HUES6 (cell line): ENCODE results near the gene CERK.

Experiments used
- H3K27ac ChIP-seq: 2 replicates; pipeline ENCODE4 v1.7.0; 2013; ENCODE audit warnings: low read depth, mild to moderate bottlenecking, low read length, inconsistent platforms
- H3K27me3 ChIP-seq: 2 replicates; pipeline ENCODE4 v1.6.1; 2013; ENCODE audit warnings: low read length; ENCODE audit not compliant: control insufficient read depth, insufficient read depth
- H3K36me3 ChIP-seq: 2 replicates; pipeline ENCODE4 v1.6.1; 2013; ENCODE audit warnings: low read length; ENCODE audit not compliant: control insufficient read depth, insufficient read depth
- H3K4me1 ChIP-seq: 2 replicates; pipeline ENCODE4 v1.6.1; 2013; ENCODE audit warnings: low read length; ENCODE audit not compliant: control insufficient read depth, insufficient read depth
- H3K4me3 ChIP-seq: 2 replicates; pipeline ENCODE4 v1.5.1; 2013; ENCODE audit warnings: low read depth, low read length
- H3K9ac ChIP-seq: one replicate; pipeline ENCODE4 v1.6.1; 2013; ENCODE audit warnings: mild to moderate bottlenecking, low read length
- H3K9me3 ChIP-seq: 2 replicates; pipeline ENCODE4 v1.6.1; 2013; ENCODE audit warnings: low read depth, low read length; ENCODE audit not compliant: control insufficient read depth, insufficient read depth

Gene CERK

DNA sequence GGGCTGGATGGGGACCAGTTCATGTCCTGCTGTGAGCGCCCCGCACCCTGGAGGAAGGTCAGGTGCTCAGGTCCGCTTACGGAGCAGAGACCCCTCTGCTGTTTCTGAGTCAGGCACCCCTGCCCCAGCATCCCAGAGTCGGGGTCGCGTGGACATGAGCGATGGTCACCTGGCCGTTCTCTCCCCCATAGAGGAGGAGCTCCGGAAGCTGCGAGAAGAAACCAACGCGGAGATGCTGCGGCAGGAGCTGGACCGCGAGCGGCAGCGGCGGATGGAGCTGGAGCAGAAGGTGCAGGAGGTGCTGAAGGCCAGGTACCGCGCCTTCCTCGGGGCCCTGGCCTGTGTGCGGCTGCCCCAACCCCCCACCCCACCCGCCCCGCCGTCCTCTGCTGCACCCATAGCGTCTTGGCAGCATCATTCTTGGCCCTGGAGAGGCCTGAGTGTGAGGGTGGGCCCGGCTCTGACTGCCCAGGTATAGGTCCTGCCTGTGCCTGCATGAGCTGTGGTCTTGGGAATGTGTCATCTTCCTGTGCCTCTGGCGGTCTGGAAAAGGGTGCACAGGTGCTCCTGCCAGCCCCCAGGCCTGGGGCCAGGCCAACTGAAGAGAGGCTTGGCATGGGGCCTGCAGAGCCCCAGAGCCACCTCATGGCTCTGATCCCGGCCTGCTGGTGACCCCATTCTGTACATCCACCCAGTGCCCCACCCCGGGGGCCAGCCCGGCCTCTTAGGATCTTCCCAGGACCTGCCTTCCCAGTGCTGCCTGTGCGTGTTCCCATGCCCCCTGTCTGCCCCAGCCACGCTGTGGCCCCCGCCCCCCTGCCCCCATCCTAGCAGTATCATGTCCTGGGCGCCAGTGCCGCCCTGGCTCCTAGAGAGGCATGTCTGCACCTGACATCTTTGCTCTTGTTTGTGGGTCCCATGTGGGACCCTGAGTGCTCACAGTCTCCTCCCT lies 79.8 kb downstream of the CERK start:
- Histone ChIP-seq H3K27ac (no peak overlapping the region), H3K9ac (no peak overlapping the region), H3K4me1 (peaks cover 17% of the 10 kb centered on the region; the same call in 1 of the 2 replicates), H3K27me3 (no peaks in the 10 kb centered on the region), H3K36me3 (no peaks in the 10 kb centered on the region), H3K4me3 (no peak overlapping the region), H3K9me3 (no peaks in the 10 kb centered on the region)

DNA sequence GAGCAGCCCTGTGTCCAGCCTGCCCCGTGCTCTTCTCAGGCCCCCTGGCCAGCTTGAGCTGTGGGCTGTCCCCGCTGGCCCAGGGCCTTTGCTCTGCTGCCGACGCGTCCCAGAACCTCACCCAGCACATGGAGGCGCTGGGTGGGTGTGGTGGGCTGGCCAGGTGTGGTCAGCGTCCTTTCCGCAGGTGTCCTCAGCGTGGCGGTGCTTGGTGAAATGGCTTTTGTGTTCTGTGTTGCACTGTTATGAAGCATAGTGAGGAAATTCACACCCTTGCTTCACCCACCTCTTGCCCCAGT lies 80.4 kb downstream of the CERK start:
- Histone ChIP-seq H3K27ac (no peak overlapping the region), H3K36me3 (no peaks in the 10 kb centered on the region), H3K9ac (no peak overlapping the region)

DNA sequence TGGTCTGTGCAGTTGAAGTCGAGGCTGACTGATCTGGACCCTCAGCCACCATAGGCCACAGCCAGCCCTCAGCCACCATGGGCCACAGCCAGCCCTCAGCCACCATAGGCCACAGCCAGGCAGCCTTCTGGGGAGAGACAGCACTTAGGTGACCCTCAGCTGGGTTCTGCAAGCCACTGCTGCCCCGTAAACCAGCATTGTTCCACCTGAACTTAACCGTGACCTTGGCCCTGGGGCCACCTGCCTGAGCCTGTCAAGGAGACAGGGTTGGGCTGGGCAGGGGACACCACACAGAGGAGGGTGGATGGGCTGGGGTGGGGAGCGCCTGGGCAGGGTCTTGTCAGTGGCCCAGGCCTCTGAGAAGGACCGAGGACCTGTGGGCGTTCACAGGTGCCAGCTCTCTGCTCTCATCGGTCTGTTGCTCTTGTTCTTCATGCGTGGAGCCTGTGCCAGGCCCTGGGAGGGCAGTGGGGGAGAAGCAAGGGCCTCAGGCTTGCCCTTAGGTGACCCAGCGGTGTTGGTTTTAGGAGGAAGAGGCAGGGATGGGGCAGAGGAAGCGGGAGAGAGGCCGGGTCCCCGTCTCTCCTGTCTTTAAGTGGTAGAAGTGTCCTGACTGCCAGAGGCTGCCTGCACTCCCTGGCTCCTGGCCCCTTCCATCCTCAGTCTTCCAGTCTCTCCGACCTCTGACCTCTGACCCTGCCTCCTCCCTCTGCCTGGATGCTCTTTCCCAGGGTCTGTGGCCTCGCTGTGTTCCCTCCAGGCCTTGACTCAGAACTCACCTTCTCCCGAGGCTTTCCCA lies 81.0 kb downstream of the CERK start:
- no peak overlapping the region for H3K9ac ChIP-seq
- no peak overlapping the region for H3K27ac ChIP-seq
- H3K4me1 ChIP-seq, result peaks cover 15% of the 10 kb centered on the region; the same call in 1 of the 2 replicates
- H3K36me3 ChIP-seq, result no peaks in the 10 kb centered on the region
- H3K9me3 ChIP-seq, result no peaks in the 10 kb centered on the region
- no peaks in the 10 kb centered on the region for H3K27me3 ChIP-seq
- no peak overlapping the region for H3K4me3 ChIP-seq

More for the DNA sequence above, 80.4 kb downstream of the CERK start:
- Histone ChIP-seq H3K27me3 (no peaks in the 10 kb centered on the region), H3K4me3 (no peak overlapping the region), H3K9me3 (no peaks in the 10 kb centered on the region), H3K4me1 (peaks cover 18% of the 10 kb centered on the region; the same call in 1 of the 2 replicates)

DNA sequence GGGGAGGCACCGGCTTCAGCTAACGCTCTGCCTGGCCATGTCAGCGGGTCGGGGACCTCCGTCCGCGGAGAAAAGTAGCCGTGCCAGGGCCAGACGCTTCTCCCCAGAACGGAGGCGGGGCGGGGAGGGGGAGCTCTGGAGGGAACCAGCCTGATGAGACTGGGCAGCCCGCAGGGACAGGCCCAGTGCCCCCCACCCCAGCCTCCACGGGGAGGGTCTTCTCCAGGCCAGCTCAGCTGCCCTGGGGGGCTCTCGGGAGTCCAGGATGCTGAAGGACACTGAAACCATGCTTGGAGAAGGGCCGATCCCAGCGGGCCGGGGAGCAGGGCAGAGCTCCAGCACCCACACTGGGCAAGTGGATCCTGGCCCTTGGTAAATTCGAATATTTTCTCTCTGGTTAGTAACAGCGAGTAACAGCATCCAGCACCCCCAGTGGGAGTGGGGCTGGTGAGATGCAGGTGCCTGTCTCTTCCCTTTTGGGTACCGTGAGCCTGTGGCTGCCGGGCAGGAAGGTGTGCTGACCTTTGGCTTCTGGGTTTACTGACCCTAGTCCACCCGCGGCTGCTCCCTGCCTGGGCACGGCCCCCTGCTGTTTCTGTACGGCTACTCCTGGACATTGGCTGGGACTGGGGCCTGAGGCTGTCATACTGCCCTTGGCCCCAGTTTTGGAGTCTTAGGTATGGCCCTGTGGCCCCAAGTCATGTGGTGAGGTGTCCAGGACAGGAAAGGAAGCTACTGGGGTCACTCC lies 82.0 kb downstream of the CERK start:
- no peak overlapping the region for H3K9ac ChIP-seq
- no peaks in the 10 kb centered on the region for H3K27me3 ChIP-seq
- no peaks in the 10 kb centered on the region for H3K9me3 ChIP-seq
- H3K36me3 ChIP-seq, result no peaks in the 10 kb centered on the region
- no peak overlapping the region for H3K27ac ChIP-seq
- peaks cover 15% of the 10 kb centered on the region; the same call in 1 of the 2 replicates for H3K4me1 ChIP-seq
- H3K4me3 ChIP-seq, result no peak overlapping the region

DNA sequence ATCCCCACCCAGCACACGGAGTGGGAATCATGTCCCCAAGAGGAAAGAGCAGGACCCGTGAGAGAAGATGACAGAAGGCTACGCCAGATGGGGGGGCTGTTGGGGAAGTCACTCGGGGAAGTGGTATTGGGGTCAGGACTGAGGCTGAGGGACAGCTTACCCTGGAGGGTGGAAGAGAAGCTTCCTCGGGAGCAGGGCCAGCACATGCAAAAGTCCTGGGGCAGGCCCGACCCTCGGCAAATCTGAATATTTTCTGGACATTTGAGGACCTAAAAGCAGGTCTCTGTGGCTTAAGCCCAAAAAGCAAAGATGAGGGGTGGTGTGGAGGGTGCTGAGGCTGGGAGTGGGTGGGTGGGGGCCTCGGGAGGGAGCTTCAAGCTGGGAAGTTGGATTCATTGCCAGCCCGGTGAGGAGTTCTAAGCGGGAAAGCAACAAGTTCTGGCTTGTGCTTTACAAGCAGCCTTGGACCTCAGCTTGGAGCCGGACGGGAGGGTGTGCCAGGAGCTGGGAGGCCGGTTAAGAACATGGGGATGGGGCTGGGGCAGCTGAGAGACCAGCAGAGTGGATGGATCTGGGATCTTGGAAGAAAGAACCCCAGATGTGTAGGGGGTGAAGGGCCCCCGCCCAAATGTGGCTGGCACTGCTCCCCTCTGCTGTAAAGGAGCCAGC lies 83.0 kb downstream of the CERK start:
- Histone ChIP-seq H3K9me3 (no peaks in the 10 kb centered on the region), H3K27me3 (no peaks in the 10 kb centered on the region), H3K36me3 (no peaks in the 10 kb centered on the region), H3K4me3 (no peak overlapping the region), H3K27ac (no peak overlapping the region), H3K9ac (no peak overlapping the region), H3K4me1 (peaks cover 12% of the 10 kb centered on the region; the same call in 1 of the 2 replicates)

DNA sequence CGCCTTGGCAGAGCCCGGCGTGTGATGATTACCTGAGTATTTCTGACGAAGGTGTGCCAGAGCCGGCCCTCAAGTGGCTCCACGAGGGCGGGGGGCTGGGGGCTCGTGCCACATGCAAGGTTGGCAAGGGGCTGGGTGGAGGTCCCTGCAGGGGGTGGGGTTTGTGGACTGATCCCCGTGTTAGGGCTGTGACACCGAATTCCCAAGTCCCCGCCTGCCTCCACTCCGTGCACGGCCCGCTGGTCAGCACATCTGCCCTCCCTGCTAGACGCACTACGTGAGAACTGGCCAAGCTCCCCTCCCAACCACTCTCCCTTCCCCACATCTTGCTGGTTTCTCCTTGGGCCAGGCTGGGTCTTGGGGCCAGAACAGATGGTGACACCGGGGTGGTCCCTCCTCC lies 83.6 kb downstream of the CERK start:
- no peak overlapping the region for H3K27ac ChIP-seq
- H3K9me3 ChIP-seq, result no peaks in the 10 kb centered on the region
- no peak overlapping the region for H3K4me3 ChIP-seq
- no peak overlapping the region for H3K9ac ChIP-seq
- H3K36me3 ChIP-seq, result no peaks in the 10 kb centered on the region
- H3K27me3 ChIP-seq, result no peaks in the 10 kb centered on the region
- peaks cover 12% of the 10 kb centered on the region; the same call in 1 of the 2 replicates for H3K4me1 ChIP-seq

DNA sequence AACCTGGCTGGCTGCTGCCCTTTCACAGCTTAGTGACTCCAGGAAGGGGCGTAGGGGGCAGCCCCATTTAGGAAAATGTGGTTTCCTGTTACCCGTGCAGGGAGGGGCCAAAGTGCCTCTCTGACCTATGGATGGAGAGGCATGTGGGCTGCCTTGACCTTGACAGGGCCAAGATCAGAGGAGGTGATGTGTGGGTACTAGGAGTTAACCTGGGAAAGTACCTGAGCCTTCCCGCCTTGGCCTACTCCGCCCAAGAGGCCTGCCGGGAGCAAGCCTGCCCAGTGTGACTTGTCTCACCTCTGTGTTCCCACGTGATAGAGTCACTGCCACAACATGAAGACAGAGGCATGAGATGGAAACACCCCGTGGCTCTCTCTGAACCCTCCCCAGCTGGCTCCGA lies 84.5 kb downstream of the CERK start:
- H3K4me1 ChIP-seq, result peaks cover 12% of the 10 kb centered on the region; the same call in 1 of the 2 replicates
- no peaks in the 10 kb centered on the region for H3K36me3 ChIP-seq
- H3K27ac ChIP-seq, result no peak overlapping the region
- H3K9me3 ChIP-seq, result no peaks in the 10 kb centered on the region
- no peak overlapping the region for H3K9ac ChIP-seq
- no peaks in the 10 kb centered on the region for H3K27me3 ChIP-seq
- no peak overlapping the region for H3K4me3 ChIP-seq

DNA sequence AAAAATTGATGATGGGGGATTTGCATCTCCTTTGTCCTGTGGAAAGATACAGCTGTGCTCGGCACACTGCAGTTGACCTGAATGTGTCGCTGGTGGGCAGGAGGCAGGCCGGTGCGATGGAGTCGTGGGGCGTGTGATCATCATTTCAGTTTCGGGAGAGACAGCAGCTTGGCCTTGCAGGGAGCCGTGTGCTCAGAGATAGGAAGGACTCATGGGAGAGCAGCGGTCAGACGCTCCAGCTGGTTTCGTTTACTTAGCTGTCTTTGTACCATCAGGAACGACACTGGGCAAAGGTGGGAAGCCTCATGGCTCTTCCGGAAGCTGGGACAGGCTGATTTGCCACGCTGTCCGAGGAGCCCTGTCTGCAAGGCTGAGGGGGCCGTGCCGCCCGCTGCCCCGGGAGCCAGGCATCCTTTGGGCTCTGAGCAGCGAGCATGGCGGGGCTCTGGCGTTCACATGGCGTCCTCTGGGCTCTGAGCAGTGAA lies 85.2 kb downstream of the CERK start:
- Histone ChIP-seq H3K9ac (no peak overlapping the region), H3K4me1 (peaks cover 12% of the 10 kb centered on the region; the same call in 1 of the 2 replicates), H3K27me3 (no peaks in the 10 kb centered on the region), H3K27ac (no peak overlapping the region), H3K4me3 (no peak overlapping the region), H3K36me3 (no peaks in the 10 kb centered on the region), H3K9me3 (no peaks in the 10 kb centered on the region)

DNA sequence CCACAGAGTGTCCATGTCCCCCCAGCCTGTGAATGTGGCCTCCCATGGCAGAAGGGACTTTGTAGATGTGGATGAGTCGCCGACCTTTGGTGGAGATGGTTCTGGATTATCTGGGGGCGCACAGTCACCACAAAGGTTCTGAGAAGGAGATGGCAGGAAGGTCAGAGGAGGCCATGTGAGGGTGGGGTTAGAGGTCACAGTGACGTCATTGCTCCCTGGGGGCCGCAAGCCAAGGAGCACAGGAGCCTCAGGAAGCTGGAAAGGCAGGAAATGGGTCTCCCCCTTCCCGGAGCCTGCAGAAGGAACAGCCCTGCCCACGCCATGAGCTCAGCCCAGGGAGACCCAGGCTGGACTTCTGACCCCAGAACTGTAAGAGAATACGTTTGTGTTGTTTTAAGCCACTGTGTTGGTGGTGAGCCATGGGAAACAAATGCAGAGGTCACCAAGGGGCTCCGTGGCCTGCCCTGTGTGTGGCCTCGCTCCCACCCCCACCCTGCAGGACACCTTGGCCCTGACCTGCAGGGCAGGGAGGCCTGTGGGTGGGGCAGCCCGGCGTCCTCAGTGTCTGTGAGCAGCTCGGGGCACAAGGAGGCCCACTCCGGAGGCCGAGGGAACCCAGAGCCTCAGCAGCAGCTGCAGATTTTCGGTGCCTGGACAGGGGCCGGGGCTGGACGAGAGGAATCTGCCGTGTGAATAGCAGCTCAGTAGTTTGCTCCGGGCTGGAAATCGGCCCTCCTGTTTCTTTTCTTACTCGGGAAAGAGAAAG lies 85.8 kb downstream of the CERK start:
- Histone ChIP-seq H3K9ac (no peak overlapping the region), H3K4me1 (peaks cover 12% of the 10 kb centered on the region; the same call in 1 of the 2 replicates), H3K4me3 (no peak overlapping the region), H3K27me3 (no peaks in the 10 kb centered on the region), H3K9me3 (no peaks in the 10 kb centered on the region), H3K27ac (no peak overlapping the region), H3K36me3 (no peaks in the 10 kb centered on the region)

DNA sequence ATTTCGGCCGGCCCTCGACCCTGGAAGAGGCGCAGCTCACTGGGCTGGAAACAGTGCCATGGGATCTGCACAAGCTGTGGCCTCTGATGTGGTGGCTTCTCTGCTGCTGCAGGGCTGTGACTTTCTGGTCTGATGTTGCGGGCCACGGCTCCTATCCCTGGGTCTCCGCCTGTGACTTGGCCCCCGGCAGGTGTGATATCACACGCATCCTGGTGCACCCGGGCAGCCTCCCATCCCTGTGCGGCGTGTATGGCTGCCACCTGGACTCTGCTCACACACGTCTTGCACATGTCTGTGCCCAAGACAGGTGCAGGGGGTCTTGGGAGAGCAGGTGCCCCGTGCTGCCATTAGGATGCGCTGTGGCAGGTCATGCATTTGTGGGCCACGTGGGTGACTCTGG lies 86.7 kb downstream of the CERK start:
- Histone ChIP-seq H3K9ac (no peak overlapping the region), H3K27me3 (no peaks in the 10 kb centered on the region), H3K27ac (no peak overlapping the region), H3K9me3 (no peaks in the 10 kb centered on the region), H3K4me1 (peaks cover 12% of the 10 kb centered on the region; the same call in 1 of the 2 replicates), H3K4me3 (no peak overlapping the region), H3K36me3 (no peaks in the 10 kb centered on the region)
